SK-N-MC (cell line): ENCODE data around the gene PLA1A.

Experiments used
- FOXP2 ChIP-seq: optimal IDR thresholded peaks from 2 replicates; pipeline ENCODE3; 2011; ENCODE audit warnings: mild to moderate bottlenecking, moderate library complexity; ENCODE audit not compliant: insufficient read depth; ENCODE audit errors: extremely low read length, control extremely low read depth
- POLR2AphosphoS5 ChIP-seq: IDR thresholded peaks from 2 replicates; pipeline ENCODE4 v1.6.1; 2012; ENCODE audit warnings: mild to moderate bottlenecking, low read depth, low read length, borderline replicate concordance

DNA sequence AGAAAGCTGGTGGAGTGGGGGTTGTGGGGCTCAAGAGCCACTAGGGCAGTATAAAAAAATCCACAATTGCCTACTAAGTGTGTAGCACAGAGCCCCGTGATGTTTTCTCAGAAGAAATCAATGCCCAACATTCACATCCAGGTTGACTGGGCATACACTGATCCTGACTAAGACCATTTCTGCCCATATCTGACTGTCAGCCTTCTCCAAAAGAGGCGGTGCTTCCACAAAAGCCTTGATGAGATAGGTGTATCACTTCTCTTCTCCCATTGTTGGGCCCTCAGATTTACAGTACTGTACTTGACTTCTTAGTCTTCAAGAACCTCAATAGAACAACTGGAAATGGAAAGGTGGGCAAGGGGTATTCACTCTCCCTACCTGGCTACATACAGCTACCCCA lies 61.3 kb downstream of the PLA1A start:
- TF ChIP-seq FOXP2 (no peak), POLR2AphosphoS5 (no peak)
